ENCODE results near the gene SLAMF9.

SLAMF9 gene

DNA sequence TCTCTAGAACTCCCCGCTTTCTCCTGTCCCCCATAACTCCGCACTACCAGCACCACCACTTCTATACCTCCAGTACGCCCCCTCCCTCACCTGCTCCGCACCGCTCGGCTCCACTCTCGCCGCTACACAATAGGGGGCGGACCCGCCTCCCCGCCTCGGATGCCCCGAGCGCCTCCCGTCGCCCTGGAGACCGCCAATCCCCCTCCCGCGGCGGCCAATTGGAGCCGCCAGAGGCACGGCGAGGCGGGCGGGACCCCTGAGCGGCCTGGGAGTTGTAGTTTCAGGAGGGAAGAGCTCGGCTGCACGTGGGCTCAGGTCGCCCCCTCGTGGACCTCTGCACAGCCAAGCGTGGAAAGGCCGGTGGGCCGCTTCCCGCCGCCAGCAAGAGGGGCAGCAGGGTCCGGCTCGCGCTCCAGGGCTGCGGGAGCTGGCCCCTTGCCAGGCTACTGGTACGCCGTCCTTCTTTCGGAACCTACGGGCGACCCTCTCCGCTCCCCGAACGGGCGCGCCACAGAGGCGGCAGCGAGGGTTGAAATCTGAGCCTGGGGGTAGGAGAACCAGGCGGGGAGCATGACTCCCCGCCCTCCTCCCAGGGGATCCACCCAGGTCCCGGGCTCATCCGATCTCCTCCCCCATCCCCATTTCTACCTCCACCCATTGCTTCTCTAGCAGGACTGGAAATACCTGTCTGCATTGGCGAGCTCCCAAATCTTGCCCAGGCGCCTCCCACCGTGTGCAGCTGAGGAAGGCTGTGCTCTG lies 8.4 kb downstream of the SLAMF9 start, which contains the start of gene IGSF9:
Gene IGSF9 (minus strand): TSS at position 131 of the 759 bp plus-strand sequence. CDS start 2,159 bp downstream, outside the sequence.
- FAIRE-seq, result no peak

DNA sequence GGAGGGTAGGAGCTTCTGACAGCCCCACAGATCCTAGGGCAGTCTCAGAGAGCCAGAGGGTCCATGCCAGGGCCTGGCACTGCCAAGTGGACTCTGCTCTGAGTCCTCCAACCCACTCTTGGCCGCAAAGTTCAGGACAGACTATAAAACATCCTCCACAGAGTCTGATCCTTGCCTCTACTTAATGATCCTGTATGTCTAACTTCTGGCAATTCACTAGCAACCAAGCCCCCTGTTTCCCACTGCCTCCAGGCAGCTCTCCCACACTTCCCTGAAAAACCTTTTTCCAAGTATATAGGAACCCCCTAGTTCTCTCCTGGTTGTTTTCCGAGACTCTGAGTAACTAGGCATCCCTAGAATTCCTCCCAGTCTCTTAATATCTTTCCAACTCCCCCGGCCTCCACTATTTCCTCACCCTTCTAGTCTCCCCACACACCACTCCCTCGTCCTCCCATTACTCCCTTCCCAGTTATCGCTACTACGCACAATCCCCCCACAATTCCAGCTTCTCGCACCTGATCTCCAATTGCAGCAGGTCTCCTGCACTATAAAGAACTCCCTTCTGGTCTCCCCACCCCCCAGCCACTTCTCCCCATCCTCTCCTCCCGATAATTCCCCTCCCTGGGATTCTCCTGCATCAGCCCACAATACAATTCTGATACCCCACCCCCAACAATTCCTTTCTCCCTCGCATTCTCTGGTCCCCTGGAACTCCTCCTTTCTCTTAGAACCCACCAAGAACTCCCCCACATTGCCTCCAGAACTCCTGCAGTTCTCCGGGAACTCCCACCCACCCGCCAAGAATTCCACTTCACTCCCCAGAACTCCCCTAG lies 9.2 kb downstream of the SLAMF9 start:
- FAIRE-seq, result no peak

- FAIRE-seq, result no peak
Observed at GRCh38 chr1:159943908-159944622, 10.0 kb downstream of the SLAMF9 start.

DNA sequence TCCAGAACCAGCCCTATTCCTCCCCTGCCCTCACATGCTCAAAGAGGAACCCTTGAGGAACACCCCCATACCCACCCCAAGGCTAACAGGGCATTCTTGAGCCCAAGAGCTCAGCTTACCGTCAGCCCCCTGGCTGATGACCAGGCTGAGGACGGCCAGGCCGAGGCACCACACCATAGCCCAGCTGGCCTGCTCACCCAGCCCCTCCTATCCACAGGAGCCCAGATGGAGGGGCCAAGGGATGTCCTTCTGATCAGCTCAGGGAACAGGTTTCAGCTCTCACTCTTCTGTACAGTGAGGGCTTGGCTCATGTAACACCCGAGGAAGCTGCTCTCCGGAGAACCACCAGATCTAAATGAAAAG lies 10.8 kb downstream of the SLAMF9 start:
- no peak for FAIRE-seq

- FAIRE-seq, result no peak
Observed at GRCh38 chr1:159942632-159943277, 11.3 kb downstream of the SLAMF9 start.

GRCh38 chr1:159941591-159942560 lies 12.2 kb downstream of the SLAMF9 start:
- no peak for FAIRE-seq

DNA sequence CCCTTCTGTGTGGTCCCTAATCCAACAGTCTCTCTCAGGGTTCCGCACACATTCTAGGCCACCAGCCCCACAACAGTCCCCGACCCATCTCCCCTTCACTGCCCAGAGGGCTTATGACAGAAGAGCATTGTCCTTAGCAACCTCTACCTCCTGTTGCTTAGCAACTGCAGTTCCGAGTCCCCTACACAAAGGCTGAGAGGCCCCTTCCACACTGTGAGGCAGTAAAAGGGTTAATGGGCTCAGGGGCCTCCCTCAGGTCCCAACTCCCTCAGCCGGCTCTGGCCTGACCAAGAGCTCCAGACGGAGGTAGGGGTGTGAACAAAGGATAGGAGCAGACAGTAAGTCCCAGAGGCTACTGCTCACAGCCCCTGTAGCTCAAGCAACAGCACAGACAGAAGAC lies 12.9 kb downstream of the SLAMF9 start:
- FAIRE-seq, result no peak

GRCh38 chr1:159940006-159940620 lies 13.9 kb downstream of the SLAMF9 start:
- FAIRE-seq, result no peak

DNA sequence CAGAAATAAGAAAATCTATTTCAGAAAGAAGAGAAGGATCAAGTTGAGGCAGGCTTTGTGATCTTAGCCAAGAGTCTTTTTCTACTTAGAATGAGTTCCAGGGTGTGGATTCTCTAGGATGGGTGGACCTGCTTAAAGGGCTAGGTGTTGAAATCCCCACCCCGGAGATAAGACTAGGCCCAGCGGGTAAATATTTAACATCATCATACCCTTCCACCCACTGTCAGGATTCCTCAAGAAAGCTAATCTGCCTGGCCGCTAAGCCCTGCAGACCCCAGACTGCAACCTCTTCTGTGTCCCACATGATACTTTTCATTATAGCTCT lies 14.4 kb downstream of the SLAMF9 start:
- FAIRE-seq, result no peak

GRCh38 chr1:159938905-159939677 lies 14.9 kb downstream of the SLAMF9 start:
- no peak for FAIRE-seq

GRCh38 chr1:159938211-159938852 lies 15.7 kb downstream of the SLAMF9 start:
- no peak for FAIRE-seq

DNA sequence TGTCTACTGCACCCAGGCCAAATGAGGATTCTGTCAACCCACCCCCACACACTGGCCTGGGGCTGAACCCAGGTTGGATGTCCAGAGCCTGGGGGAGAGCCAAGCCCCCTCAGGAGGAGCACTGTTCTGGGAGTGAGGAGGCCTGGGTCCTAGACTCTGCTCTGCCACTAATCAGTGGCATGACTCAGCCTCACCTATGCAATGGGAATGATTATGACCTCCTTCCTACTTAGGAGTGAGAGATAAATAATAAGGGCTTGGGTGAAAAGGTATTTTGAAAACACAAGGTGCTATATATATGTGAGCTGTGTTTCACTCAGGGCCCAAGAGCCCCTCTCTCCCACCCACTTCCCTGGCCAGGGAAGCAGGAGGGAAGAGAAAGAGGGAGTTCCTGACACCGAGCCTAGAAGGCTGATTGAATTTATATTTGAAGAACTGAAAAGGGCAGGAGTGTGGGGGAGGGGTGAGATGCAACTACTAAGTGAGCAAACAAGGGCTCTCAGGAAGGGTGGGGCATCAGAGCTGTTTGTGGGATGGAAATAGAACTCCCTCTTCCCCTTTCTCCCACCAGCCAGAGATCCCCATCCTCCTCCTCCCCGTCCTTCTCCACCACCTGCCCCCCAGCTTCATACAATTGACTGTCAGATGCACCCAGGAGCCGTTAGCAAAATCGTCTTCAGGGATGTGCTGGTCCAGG lies 16.8 kb downstream of the SLAMF9 start:
- no peak for FAIRE-seq

- no peak for FAIRE-seq
Observed at GRCh38 chr1:159936273-159936904, 17.6 kb downstream of the SLAMF9 start.

- FAIRE-seq, result no peak
Observed at GRCh38 chr1:159935719-159936272, 18.2 kb downstream of the SLAMF9 start.

GRCh38 chr1:159935305-159935704 lies 18.7 kb downstream of the SLAMF9 start:
- no peak for FAIRE-seq

DNA sequence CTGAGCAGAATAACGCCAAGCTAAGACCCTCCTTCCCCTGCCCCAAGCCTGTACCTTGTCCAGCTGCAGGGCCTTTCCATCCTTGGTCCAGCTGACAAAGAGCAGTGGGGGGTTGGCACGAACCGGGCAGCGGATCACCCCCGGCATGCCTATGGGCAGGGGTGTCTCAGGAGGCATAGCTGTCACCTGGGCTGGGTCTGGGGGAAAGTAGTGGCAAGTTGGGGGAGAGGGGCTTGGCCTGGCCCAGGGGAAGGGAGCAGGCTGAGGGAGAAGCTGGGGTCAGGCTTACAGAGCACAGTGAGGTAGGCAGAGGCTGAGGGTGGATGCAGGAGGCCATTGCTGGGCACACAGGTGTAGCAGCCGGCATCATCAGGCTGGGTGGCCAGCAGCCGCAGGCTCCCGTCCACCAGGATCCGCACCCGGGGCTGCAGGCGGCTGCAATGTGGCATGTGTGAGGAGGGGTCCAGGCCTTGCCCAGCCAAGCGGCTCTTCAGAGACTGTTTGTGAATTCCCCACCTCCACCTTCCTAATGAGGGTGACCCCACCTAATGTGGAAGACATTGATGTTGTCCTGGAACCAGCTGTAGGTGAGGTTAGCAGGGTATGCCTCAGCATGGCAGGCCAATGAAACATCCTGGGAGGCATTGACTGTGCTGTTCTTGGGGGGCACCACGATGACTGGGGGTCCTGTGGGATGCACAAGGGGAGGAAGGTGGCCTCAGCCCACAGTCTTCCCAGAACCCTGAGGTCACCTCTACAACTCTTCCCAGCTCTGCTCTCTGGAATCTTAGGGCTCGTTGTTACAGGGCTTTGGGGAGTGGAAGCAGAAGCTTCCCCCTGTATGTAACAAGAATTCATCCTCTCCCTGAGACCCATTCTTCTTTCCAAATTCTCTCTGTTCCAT lies 19.6 kb downstream of the SLAMF9 start:
- no peak for FAIRE-seq

- FAIRE-seq, result no peak
Observed at GRCh38 chr1:159933347-159933746, 20.7 kb downstream of the SLAMF9 start.

Measured in G401.6 (cell line).